HUES48 (cell line): ENCODE results near the gene CAPN5.

Source experiments
- H3K27ac ChIP-seq: one replicate; pipeline ENCODE4 v1.7.0; 2013; ENCODE audit warnings: low read depth, low read length, inconsistent platforms
- H3K27me3 ChIP-seq: 2 replicates; pipeline ENCODE4 v1.6.1; 2013; ENCODE audit warnings: mild to moderate bottlenecking, low read length; ENCODE audit not compliant: control insufficient read depth, insufficient read depth
- H3K36me3 ChIP-seq: 2 replicates; pipeline ENCODE4 v1.6.1; 2013; ENCODE audit warnings: low read length; ENCODE audit not compliant: control insufficient read depth, insufficient read depth
- H3K4me1 ChIP-seq: 2 replicates; pipeline ENCODE4 v1.6.1; 2013; ENCODE audit warnings: mild to moderate bottlenecking, low read length; ENCODE audit not compliant: control insufficient read depth, insufficient read depth
- H3K4me3 ChIP-seq: 2 replicates; pipeline ENCODE4 v1.5.1; 2013; ENCODE audit warnings: mild to moderate bottlenecking, low read depth, low read length
- H3K9ac ChIP-seq: 2 replicates; pipeline ENCODE4 v1.6.1; 2013; ENCODE audit warnings: mild to moderate bottlenecking, low read depth, low read length, moderate library complexity
- H3K9me3 ChIP-seq: 2 replicates; pipeline ENCODE4 v1.6.1; 2013; ENCODE audit warnings: low read length; ENCODE audit not compliant: control insufficient read depth, insufficient read depth

The CAPN5 gene

DNA sequence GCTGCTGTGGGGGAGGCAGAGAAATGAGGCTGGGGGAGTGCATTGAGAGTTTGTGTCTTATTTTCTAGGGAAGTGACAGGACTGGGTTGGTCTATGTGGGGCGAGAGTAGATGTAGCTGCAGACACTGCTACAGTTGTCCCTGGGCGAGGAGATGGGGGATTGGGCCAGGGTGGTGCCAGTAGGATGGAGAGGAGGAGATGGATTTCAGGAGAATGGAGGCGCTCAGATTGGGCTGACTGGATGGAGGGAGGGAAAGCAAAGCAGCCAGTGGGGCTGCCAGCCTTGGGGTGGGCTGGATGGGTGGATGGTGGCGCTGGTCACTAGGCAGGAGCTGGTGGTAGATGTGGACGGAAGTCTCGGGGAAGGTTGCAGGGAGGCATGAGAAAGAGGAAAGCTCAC, 45.2 kb downstream of the CAPN5 start:
- Histone ChIP-seq H3K4me1 (no peaks in the 10 kb centered on the region), H3K9ac (no peak overlapping the region), H3K9me3 (no peaks in the 10 kb centered on the region), H3K36me3 (no peaks in the 10 kb centered on the region), H3K27ac (no peak overlapping the region), H3K27me3 (no peaks in the 10 kb centered on the region), H3K4me3 (no peak overlapping the region)

DNA sequence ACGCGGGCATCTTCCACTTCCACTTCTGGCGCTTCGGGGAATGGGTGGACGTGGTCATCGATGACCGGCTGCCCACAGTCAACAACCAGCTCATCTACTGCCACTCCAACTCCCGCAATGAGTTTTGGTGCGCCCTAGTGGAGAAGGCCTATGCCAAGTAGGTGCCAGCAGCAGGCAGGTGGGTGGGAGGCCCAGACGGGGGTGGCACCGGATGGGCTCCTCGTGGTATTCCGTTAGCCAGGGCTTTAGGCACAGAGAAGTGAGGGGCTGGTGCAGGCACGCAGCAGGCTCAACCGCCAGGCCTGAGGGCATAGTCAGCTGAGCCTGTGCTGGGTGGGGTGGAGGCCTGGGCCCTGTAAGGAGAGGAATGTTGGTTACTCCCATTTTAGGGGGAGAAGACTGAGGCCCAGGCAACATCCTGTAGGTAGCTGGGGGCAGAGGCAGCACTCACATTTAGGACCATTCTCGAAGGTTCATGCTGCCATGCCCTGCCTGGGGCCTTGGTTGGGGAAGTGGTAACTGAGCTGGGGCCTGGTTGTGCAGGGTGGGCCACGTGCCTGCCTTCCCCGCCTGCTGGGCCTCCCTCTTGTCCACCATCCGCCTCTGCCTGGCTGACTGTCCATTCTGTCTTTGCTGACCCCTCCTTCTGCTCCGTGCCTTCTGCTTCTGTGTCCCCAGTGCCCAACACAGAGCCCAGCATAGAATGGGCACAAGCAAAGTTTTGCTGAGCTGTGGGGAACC, 46.0 kb downstream of the CAPN5 start:
- H3K9ac ChIP-seq: no peak overlapping the region
- no peak overlapping the region for H3K4me3 ChIP-seq
- no peaks in the 10 kb centered on the region for H3K9me3 ChIP-seq
- H3K27me3 ChIP-seq: no peaks in the 10 kb centered on the region
- H3K4me1 ChIP-seq: no peaks in the 10 kb centered on the region
- H3K27ac ChIP-seq: no peak overlapping the region
- no peaks in the 10 kb centered on the region for H3K36me3 ChIP-seq

DNA sequence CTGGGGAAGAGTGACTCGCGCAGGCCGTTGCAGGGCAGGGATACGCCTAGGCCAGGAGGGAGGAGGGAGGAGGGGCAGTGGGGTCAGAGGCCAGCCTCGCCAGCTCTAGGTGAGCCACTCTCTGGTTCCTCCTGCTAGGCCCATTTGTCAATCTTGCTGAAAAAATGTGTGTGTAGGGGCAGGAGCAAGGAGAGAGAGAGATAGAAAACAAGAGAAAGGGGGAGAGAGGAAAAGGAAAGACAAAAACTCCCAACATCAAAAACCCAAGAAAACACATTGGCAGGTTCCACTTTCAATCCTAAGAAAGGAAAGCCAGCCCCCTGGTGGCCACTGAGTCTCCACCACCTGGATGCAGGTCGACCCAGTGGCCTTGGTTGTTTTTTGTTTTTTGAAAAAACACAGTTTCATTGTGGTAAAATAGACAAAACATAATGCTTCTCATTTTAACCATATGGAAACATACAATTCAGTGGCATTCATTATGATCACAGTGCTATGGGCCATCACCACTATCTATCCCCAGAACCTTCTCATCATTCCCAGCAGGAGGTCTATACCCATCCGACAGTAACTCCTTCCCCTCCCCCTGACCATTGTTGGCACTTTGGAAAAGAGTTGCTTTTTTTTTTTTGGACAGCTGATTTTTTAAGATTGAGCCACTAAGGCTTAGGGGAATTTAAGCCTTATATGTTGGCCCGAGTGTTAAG, 46.8 kb downstream of the CAPN5 start:
- H3K27ac ChIP-seq: no peak overlapping the region
- no peaks in the 10 kb centered on the region for H3K9me3 ChIP-seq
- peaks cover 4% of the 10 kb centered on the region; the same call in 1 of the 2 replicates for H3K36me3 ChIP-seq
- H3K4me1 ChIP-seq: no peaks in the 10 kb centered on the region
- no peak overlapping the region for H3K4me3 ChIP-seq
- H3K9ac ChIP-seq: no peak overlapping the region
- no peaks in the 10 kb centered on the region for H3K27me3 ChIP-seq

DNA sequence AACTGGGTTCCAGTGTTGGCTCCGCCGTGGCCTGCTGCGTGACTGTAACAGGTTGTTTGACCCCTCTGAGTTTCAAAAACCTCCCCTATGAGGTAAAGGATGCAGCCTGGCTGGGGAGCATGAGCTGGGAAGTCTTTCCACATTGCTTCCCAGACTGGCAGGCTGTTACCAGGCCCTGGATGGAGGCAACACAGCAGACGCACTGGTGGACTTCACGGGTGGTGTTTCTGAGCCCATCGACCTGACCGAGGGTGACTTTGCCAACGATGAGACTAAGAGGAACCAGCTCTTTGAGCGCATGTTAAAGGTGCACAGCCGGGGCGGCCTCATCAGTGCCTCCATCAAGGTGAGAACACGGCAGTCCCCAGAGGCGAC, 47.3 kb downstream of the CAPN5 start:
- H3K27ac ChIP-seq: no peak overlapping the region
- no peaks in the 10 kb centered on the region for H3K9me3 ChIP-seq
- no peak overlapping the region for H3K4me3 ChIP-seq
- no peaks in the 10 kb centered on the region for H3K27me3 ChIP-seq
- peaks cover 7% of the 10 kb centered on the region; the same call in 1 of the 2 replicates for H3K36me3 ChIP-seq
- H3K9ac ChIP-seq: no peak overlapping the region
- no peaks in the 10 kb centered on the region for H3K4me1 ChIP-seq

DNA sequence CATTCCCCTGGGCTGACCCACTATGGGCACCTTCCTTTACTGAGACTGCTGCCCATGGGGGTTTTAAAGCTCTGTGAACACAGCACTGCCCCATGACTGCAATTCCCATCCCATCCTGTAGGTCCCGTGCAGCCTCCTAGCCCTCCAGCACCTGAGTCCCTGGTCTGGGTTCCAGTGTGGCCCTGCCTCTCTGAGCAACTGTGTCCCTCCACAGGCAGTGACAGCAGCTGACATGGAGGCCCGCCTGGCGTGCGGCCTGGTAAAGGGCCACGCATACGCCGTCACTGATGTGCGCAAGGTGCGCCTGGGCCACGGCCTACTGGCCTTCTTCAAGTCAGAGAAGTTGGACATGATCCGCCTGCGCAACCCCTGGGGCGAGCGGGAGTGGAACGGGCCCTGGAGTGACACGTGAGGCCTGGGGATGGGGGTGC, 48.4 kb downstream of the CAPN5 start:
- H3K9ac ChIP-seq: no peak overlapping the region
- H3K4me1 ChIP-seq: no peaks in the 10 kb centered on the region
- no peaks in the 10 kb centered on the region for H3K9me3 ChIP-seq
- no peaks in the 10 kb centered on the region for H3K27me3 ChIP-seq
- H3K4me3 ChIP-seq: no peak overlapping the region
- H3K27ac ChIP-seq: no peak overlapping the region
- H3K36me3 ChIP-seq: peaks cover 15% of the 10 kb centered on the region; the same call in 1 of the 2 replicates

DNA sequence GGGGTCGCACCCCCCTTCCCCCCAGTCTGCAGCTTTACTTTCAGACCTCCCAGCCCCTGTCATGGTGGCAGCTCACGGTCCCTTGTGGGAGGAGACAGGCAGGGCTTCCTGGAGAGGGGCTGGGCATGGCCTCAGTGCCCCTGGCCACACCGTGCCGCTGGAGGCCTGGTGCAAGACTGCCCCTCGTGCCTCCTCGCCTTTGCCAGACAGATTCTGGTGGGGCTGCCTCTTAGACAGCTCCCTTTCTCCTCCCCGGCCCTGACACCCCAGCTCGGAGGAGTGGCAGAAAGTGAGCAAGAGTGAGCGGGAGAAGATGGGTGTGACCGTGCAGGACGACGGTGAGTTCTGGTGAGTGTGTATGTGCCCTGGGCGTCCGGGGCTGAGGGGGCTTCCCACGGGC, 49.2 kb downstream of the CAPN5 start:
- no peak overlapping the region for H3K27ac ChIP-seq
- H3K9ac ChIP-seq: no peak overlapping the region
- H3K4me1 ChIP-seq: no peaks in the 10 kb centered on the region
- no peaks in the 10 kb centered on the region for H3K9me3 ChIP-seq
- H3K36me3 ChIP-seq: peaks cover 18% of the 10 kb centered on the region; the same call in 1 of the 2 replicates
- H3K4me3 ChIP-seq: no peak overlapping the region
- no peaks in the 10 kb centered on the region for H3K27me3 ChIP-seq

DNA sequence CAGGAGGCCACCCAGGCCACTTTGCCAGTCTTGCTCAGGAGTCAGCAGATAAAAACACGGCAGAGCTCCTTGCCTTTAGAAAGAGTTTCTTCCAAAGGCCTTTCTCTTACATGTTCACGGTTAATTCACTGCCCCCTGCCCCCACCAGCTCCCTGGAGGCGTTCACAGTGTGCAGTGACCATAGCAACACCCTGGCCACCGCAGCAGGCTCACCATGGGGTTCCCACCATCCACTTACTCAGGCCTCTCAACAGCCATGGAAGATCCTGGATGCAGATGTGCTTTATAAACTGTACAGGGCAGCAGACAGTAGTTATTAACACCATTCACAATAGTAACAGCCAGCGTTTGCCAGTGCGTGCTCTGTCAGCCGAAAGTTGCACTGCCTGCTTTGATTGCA, 50.7 kb downstream of the CAPN5 start:
- Histone ChIP-seq H3K27ac (no peak overlapping the region), H3K36me3 (peaks cover 19% of the 10 kb centered on the region; the same call in 1 of the 2 replicates), H3K27me3 (no peaks in the 10 kb centered on the region), H3K4me3 (no peak overlapping the region), H3K9ac (no peak overlapping the region), H3K4me1 (no peaks in the 10 kb centered on the region), H3K9me3 (no peaks in the 10 kb centered on the region)

DNA sequence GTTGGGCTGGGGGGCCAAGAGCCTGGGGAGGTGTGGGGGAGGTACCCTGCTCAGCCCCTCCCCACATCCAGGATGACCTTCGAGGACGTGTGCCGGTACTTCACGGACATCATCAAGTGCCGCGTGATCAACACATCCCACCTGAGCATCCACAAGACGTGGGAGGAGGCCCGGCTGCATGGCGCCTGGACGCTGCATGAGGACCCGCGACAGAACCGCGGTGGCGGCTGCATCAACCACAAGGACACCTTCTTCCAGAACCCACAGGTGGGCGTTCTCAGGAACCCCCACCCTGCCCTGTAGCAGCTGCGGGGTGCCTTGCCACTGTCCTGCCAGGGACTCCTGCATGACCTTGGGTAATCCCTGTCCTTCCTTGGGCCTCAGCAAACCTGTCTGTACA, 51.3 kb downstream of the CAPN5 start:
- Histone ChIP-seq H3K4me3 (no peak overlapping the region), H3K27ac (no peak overlapping the region), H3K9me3 (no peaks in the 10 kb centered on the region), H3K9ac (no peak overlapping the region), H3K27me3 (no peaks in the 10 kb centered on the region), H3K4me1 (no peaks in the 10 kb centered on the region), H3K36me3 (peaks cover 23% of the 10 kb centered on the region; the same call in 1 of the 2 replicates)

DNA sequence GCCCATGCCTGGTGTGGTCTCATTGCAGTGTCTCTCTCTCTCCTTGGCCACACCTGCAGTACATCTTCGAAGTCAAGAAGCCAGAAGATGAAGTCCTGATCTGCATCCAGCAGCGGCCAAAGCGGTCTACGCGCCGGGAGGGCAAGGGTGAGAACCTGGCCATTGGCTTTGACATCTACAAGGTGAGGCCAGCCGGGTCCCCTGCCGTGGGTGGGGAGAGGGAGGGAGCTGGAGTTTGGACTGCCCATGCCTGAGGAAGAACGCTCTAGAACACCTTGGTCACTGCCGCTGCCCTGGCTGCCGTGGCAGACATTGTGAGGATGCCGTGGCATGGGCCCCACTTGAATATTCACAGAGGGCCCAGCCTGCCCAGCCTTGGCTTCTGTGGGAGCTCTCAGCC, 52.2 kb downstream of the CAPN5 start:
- H3K9me3 ChIP-seq: no peaks in the 10 kb centered on the region
- no peaks in the 10 kb centered on the region for H3K4me1 ChIP-seq
- H3K27me3 ChIP-seq: no peaks in the 10 kb centered on the region
- H3K27ac ChIP-seq: no peak overlapping the region
- peaks cover 31% of the 10 kb centered on the region; the same call in 1 of the 2 replicates for H3K36me3 ChIP-seq
- H3K4me3 ChIP-seq: no peak overlapping the region
- H3K9ac ChIP-seq: no peak overlapping the region

DNA sequence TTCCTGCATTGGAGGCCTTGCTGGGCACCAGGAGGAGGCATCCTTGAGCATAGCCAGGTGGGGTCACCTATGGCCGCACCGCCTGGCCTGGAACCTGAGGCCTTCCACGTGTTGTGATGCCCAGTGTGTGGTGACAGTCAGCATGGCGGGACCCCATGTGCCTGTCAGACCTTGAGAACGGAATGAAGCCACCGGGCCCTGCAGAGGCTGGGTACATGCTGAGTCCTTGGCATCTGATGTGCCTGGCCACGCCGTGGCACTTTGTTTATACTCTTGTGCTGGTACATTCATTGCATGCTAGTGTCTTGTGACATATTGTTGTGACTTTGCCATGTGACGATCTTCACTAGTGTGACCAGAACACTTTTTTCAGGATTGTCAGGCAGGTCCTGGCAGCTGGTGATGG, 52.8 kb downstream of the CAPN5 start:
- H3K4me3 ChIP-seq: no peak overlapping the region
- no peaks in the 10 kb centered on the region for H3K27me3 ChIP-seq
- H3K4me1 ChIP-seq: no peaks in the 10 kb centered on the region
- H3K36me3 ChIP-seq: peaks cover 31% of the 10 kb centered on the region; the same call in 1 of the 2 replicates
- no peak overlapping the region for H3K27ac ChIP-seq
- H3K9ac ChIP-seq: no peak overlapping the region
- H3K9me3 ChIP-seq: no peaks in the 10 kb centered on the region

DNA sequence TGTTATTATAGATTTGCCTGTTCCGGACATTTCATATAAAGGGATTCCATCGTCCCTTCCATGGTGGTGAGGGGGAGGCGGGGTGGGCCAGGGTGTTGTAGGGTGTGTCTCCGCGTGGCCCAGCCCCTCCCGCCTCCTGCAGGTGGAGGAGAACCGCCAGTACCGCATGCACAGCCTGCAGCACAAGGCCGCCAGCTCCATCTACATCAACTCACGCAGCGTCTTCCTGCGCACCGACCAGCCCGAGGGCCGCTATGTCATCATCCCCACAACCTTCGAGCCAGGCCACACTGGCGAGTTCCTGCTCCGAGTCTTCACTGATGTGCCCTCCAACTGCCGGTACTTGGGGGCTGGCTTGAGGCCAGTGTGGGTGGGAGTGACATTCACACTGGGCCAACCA, 53.8 kb downstream of the CAPN5 start:
- no peak overlapping the region for H3K9ac ChIP-seq
- H3K27ac ChIP-seq: no peak overlapping the region
- no peaks in the 10 kb centered on the region for H3K4me1 ChIP-seq
- no peak overlapping the region for H3K4me3 ChIP-seq
- peaks cover 31% of the 10 kb centered on the region; the same call in 1 of the 2 replicates for H3K36me3 ChIP-seq
- H3K9me3 ChIP-seq: no peaks in the 10 kb centered on the region
- H3K27me3 ChIP-seq: no peaks in the 10 kb centered on the region
